Glutamatergic neuron (in vitro differentiated cells): ENCODE data around the gene GM2A. TPM values are rescaled to one million over a fixed set of nuclear protein-coding genes. Genes with fewer than 3 reads are reported as not detected.

Experiments
- DNase-seq: peaks from one replicate; pipeline ENCODE4 v3.0.0; 2022
- H3K27ac Mint-ChIP-seq: one replicate; pipeline ENCODE4 v1.8.0; 2020; ENCODE audit warnings: mild to moderate bottlenecking, mixed read lengths, inconsistent platforms; ENCODE audit not compliant: unreplicated experiment
- H3K27me3 Mint-ChIP-seq: one replicate; pipeline ENCODE4 v1.8.0; 2020; ENCODE audit warnings: mild to moderate bottlenecking, moderate library complexity, mixed read lengths, inconsistent platforms; ENCODE audit not compliant: unreplicated experiment
- H3K36me3 Mint-ChIP-seq: one replicate; pipeline ENCODE4 v1.8.0; 2020; ENCODE audit warnings: mild to moderate bottlenecking, mixed read lengths, inconsistent platforms; ENCODE audit not compliant: unreplicated experiment
- H3K4me1 Mint-ChIP-seq: one replicate; pipeline ENCODE4 v1.8.0; 2020; ENCODE audit warnings: mild to moderate bottlenecking, low read depth, mixed read lengths, inconsistent platforms; ENCODE audit not compliant: unreplicated experiment
- H3K4me3 Mint-ChIP-seq: one replicate; pipeline ENCODE4 v1.8.0; 2020; ENCODE audit warnings: mild to moderate bottlenecking, mixed read lengths, inconsistent platforms; ENCODE audit not compliant: unreplicated experiment
- H3K9me3 Mint-ChIP-seq: one replicate; pipeline ENCODE4 v1.8.0; 2020; ENCODE audit warnings: mild to moderate bottlenecking, moderate library complexity, mixed read lengths, inconsistent platforms; ENCODE audit not compliant: unreplicated experiment
- total RNA-seq: library from RNA; stranded (reverse); fragmentation: NEBNext Ultra II Directional; extraction: Animal tissue kit (Norgen Biotek cat#: 25700); gene quantifications from one replicate; pipeline ENCODE4 v1.2.1, GENCODE V29; 2021; ENCODE audit not compliant: unreplicated experiment
- TF ChIP-seq, protein P1 (sequence below): fragments of 200-600 bp; sonication (generic); IDR thresholded peaks from one replicate; pipeline ENCODE4 v1.5.0; 2021; ENCODE audit not compliant: partially characterized antibody, unreplicated experiment

GM2A gene
- total RNA-seq, 1 donor from 2014 or later = 13.7 TPM

DNA sequence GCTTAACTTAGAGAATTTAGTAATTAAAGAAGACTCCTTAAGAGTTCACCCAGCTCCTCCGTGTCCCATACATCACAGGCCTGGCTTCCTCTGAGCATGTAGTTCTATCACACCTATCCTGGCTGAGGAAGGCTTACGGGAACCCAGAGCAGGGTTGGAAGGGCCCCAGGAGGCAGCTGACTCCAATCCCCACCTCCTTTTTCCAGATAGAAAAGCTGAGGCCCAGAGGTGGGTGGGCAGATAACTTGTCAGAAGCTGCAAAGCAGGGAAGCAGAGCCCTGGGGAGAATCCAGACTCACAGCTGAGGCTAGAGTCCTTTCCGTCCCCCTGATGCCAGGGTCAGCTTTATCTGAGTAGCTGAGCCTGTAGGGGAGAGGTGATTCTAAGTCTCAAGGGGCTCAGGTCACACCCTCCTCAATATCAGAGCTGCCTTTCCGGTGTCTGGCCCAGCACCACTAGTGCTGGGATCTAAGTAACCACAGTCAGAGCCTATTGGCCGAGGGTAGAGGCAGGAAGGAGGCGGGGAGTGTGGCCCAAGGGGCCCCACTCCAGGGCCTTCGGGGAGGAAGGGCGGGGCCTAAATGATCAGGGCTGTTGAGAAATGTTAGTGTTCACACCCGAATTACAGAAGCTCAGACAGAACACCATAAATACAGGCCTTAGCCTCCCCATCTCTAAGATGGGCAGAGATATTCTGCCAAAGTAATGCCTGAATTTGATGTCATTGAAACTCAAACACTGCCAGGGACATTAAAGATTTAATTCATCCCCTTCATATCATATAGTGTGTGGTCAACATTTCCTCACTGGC, 39.0 kb upstream of the GM2A start:
- Mint-ChIP-seq H3K27ac (no peak overlapping the region), H3K4me1 (no peaks in the 10 kb centered on the region), H3K9me3 (peaks cover 4% of the 10 kb centered on the region), H3K36me3 (no peaks in the 10 kb centered on the region), H3K4me3 (no peak overlapping the region), H3K27me3 (peaks cover 2% of the 10 kb centered on the region)
- TF ChIP-seq, protein P1, sequence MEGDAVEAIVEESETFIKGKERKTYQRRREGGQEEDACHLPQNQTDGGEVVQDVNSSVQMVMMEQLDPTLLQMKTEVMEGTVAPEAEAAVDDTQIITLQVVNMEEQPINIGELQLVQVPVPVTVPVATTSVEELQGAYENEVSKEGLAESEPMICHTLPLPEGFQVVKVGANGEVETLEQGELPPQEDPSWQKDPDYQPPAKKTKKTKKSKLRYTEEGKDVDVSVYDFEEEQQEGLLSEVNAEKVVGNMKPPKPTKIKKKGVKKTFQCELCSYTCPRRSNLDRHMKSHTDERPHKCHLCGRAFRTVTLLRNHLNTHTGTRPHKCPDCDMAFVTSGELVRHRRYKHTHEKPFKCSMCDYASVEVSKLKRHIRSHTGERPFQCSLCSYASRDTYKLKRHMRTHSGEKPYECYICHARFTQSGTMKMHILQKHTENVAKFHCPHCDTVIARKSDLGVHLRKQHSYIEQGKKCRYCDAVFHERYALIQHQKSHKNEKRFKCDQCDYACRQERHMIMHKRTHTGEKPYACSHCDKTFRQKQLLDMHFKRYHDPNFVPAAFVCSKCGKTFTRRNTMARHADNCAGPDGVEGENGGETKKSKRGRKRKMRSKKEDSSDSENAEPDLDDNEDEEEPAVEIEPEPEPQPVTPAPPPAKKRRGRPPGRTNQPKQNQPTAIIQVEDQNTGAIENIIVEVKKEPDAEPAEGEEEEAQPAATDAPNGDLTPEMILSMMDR = no peak
- no peak for DNase-seq

DNA sequence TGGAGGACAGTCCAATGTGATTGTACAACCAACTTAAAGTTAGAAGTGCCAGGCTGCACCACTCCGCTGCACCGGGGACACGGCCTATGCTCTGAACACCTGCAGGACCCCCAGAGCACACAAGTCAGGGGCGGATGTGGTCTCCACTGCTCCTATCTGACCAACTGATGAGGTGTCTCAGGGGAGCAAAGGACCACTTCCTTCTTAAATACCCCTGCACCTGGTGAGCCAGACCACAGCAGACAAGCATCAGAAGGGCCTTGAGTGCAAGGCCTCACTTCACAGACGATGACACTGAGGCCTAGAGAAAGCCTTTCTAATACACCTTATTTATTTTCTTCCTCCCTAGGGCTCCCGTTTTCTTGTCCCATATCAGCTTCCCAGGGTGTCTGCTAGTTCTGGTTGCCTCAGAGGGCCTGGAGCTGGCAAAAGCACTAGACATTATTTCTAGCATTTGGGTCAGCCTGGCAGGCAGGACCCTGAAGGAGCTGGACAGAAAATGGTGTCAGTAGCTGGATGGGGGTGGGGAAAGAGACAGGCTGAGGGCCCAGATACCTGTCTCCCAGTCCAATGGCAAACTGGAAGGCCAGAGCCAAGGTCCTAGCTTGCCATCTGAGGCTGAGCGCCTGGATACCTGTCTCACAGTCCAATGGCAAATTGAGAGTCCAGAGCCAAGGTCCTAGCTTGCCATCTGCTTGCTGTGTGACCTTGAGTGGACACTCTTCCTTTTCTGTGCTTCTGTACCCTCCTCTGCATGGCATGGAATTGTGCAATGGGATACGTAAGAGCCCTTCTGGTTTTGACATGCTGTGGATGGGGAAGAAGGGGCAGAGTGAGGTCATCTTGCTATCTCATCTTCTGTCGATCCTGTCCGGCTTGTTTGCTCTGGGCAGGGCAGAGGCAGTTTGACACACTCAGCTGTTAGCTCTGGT, 38.1 kb upstream of the GM2A start:
- TF ChIP-seq, protein P1 = no peak
- Mint-ChIP-seq H3K4me1 (no peaks in the 10 kb centered on the region), H3K27me3 (peaks cover 2% of the 10 kb centered on the region), H3K36me3 (no peaks in the 10 kb centered on the region), H3K4me3 (no peak overlapping the region), H3K27ac (no peak overlapping the region), H3K9me3 (peaks cover 4% of the 10 kb centered on the region)
- no peak for DNase-seq

DNA sequence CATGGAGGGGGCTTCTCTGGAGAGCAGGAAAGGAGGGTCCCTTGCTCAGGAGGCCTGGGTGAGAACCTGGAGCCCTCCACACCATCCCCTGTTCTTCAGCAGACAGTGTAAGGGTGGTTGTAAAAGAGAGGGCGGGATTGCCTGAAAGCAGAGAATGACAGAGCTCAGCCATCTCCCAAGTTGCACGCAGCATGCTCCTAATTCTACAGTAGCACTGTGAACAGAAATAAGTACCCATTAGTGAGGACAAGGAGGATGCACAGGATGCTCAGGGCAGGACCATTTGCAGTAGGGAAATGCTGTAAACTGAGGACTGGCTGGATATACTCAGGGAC, 37.5 kb upstream of the GM2A start:
- H3K4me3 Mint-ChIP-seq = no peak overlapping the region
- TF ChIP-seq, protein P1 = no peak
- no peak for DNase-seq
- peaks cover 4% of the 10 kb centered on the region for H3K9me3 Mint-ChIP-seq
- H3K27me3 Mint-ChIP-seq = peaks cover 2% of the 10 kb centered on the region
- H3K27ac Mint-ChIP-seq = no peak overlapping the region
- no peaks in the 10 kb centered on the region for H3K4me1 Mint-ChIP-seq
- H3K36me3 Mint-ChIP-seq = no peaks in the 10 kb centered on the region

DNA sequence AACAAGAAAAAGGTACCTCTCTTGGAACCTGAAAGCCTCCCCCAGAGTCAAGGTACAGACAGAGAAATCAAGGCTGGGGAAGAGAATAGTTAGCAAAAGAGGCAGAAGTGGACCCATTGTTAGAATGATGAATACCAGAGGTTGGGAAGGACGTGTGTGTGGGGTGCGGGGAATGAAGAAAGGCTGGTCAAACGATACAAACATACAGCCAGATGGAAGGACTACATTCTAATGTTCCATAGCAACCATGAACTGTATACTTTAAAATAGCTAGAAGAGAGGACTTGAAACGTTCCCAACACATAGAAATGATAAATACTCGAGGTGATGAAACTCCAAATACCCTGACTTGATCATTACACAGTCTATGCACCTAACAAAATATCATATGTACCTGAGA, 36.2 kb upstream of the GM2A start:
- Mint-ChIP-seq H3K27ac (no peak overlapping the region), H3K4me3 (no peak overlapping the region), H3K4me1 (no peaks in the 10 kb centered on the region), H3K27me3 (no peaks in the 10 kb centered on the region), H3K9me3 (peaks cover 4% of the 10 kb centered on the region), H3K36me3 (no peaks in the 10 kb centered on the region)
- DNase-seq = no peak
- TF ChIP-seq, protein P1 = no peak
